Panc1 (cell line): ENCODE measurements around the gene RBMS3. TPM values are rescaled to one million over a fixed set of nuclear protein-coding genes. Genes with fewer than 3 reads are reported as not detected.

Experiments
- ATAC-seq: fragments of 200-7000 bp; cut with Tn5 transposase; 2 replicates; pipeline ENCODE4 v1.9.1; 2020; ENCODE audit warnings: mild to moderate bottlenecking, moderate library complexity
- BruUV-seq: library from RNA; stranded (reverse); fragments of 400-500 nt; replicated peaks from 2 replicates; lab custom pipeline; 2021; lab: Mats Ljungman, UMichigan
- CTCF ChIA-PET: fragments of 300-600 bp; sonication (Branson Sonifier 250); formaldehyde crosslinking; loops from one replicate; lab custom pipeline; 2022; ENCODE audit warnings: antibody characterized with exemption; lab: Charles Lee
- POLR2A ChIA-PET: fragments of 300-600 bp; sonication (Branson Sonifier 250); formaldehyde crosslinking; loops from one replicate; lab custom pipeline; 2022; ENCODE audit warnings: antibody characterized with exemption; lab: Charles Lee
- DNase-seq: peaks from one replicate; pipeline ENCODE4 v3.0.0-alpha.2; 2010; ENCODE audit warnings: low read depth, low spot score
- H3K27ac ChIP-seq: 2 replicates; pipeline ENCODE4 v1.5.1; 2011; ENCODE audit warnings: mild to moderate bottlenecking, low read length, inconsistent platforms
- H3K27me3 ChIP-seq: fragments of 200-500 bp; sonication (Bioruptor generic); 2 replicates; pipeline ENCODE4 v1.6.0; 2014; ENCODE audit warnings: low read length, inconsistent platforms; ENCODE audit not compliant: control insufficient read depth, insufficient read depth
- H3K36me3 ChIP-seq: fragments of 200-500 bp; sonication (Bioruptor generic); 2 replicates; pipeline ENCODE4 v1.5.1; 2014; ENCODE audit warnings: inconsistent platforms, mild to moderate bottlenecking, low read length, moderate library complexity; ENCODE audit not compliant: control insufficient read depth, insufficient read depth
- H3K4me1 ChIP-seq: 2 replicates; pipeline ENCODE4 v1.5.1; 2011; ENCODE audit warnings: inconsistent platforms, mild to moderate bottlenecking, low read length, moderate library complexity; ENCODE audit not compliant: control insufficient read depth, insufficient read depth
- H3K4me3 ChIP-seq, 2 experiments: 2 replicates each; pipeline ENCODE4 v1.5.1; 2011 to 2012; ENCODE audit warnings: low read depth in 2 of 2, low read length in 2 of 2, mild to moderate bottlenecking in 2 of 2, inconsistent platforms in 1 of 2, moderate library complexity in 1 of 2
- H3K9me3 ChIP-seq: fragments of 200-500 bp; sonication (Bioruptor generic); 2 replicates; pipeline ENCODE4 v1.5.1; 2014; ENCODE audit warnings: low read depth, mild to moderate bottlenecking, inconsistent platforms, low read length, moderate library complexity; ENCODE audit not compliant: control insufficient read depth, insufficient read depth
- CTCF ChIP-seq: fragments of 450-650 bp; IDR thresholded peaks from 2 replicates; pipeline ENCODE4 v1.5.1; 2017; ENCODE audit warnings: mild to moderate bottlenecking
- POLR2AphosphoS5 ChIP-seq: IDR thresholded peaks from 2 replicates; pipeline ENCODE4 v1.6.1; 2012; ENCODE audit warnings: mild to moderate bottlenecking, low read depth, low read length, moderate library complexity
- REST ChIP-seq, 2 experiments: IDR thresholded peaks; 2 replicates each; pipeline ENCODE4 v1.6.1; 2011 to 2012; ENCODE audit warnings: low read depth in 2 of 2, control low read depth in 1 of 2, low read length in 1 of 2, mild to moderate bottlenecking in 1 of 2, moderate library complexity in 1 of 2; ENCODE audit not compliant: insufficient read depth in 1 of 2
- SIN3A ChIP-seq: IDR thresholded peaks from 2 replicates; pipeline ENCODE4 v1.6.1; 2012; ENCODE audit warnings: low read depth, mild to moderate bottlenecking, low read length, moderate library complexity, borderline replicate concordance; ENCODE audit not compliant: insufficient read depth
- TCF7L2 ChIP-seq: IDR thresholded peaks from 2 replicates; pipeline ENCODE4 v1.6.1; 2011; ENCODE audit warnings: mild to moderate bottlenecking, low read depth, low read length, inconsistent platforms
- in situ Hi-C: cut with HindIII; loops from 2 replicates; pipeline ENCODE4 v1.10.0; 2016; ENCODE audit warnings: low sequenced_read_pairs, low pct_unique_long_range_greater_than_20kb
- intact Hi-C: fragments of 100-400 bp; cut with micrococcal nuclease; formaldehyde crosslinking; loops from one replicate; pipeline ENCODE4 v1.10.0; 2022; ENCODE audit not compliant: unreplicated experiment
- total RNA-seq: library from RNA; stranded (reverse); gene quantifications from one replicate; pipeline ENCODE4 v1.2.1, GENCODE V29; 2021; ENCODE audit not compliant: unreplicated experiment

Gene RBMS3
- total RNA-seq, 1 experiment from 2014 or later: 1.1 TPM

DNA sequence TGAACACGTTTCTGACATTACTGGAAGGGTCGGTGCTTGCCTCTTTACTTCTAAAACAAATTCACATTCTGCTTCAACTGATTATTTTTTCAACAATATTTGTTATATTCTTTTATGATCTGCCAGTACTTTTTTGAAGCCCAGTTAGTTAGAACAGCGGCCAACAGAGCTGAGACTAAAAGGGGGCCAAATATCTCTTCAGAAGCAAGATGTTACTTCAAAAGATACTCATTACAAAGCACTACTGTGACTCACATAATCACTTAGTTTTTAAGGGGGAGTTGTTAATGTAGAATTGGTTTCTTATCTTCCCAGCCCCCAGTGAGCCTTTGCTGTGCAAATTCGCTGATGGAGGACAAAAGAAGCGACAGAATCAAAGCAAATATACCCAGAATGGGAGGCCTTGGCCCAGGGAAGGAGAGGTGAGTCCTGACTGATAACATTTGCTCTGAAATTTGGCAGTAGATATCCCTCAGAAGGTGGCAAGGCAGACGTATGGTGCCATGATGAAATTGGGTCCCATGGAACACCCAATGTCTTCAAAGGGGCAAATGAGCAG, 587.8 kb downstream of the RBMS3 start:
- Histone ChIP-seq H3K4me3 (no peak overlapping the region), H3K27ac (no peak overlapping the region), H3K36me3 (no peaks in the 10 kb centered on the region), H3K9me3 (no peaks in the 10 kb centered on the region), H3K4me1 (no peaks in the 10 kb centered on the region), H3K27me3 (no peaks in the 10 kb centered on the region)
- no peak for DNase-seq
- no peak for ATAC-seq
- TF ChIP-seq REST (IDR thresholded peaks at IDR 0.05; ENCODE audit: insufficient read depth in 1 of 2, low read depth in 2 of 2, low read length in 1 of 2): no peak
- TF ChIP-seq POLR2AphosphoS5: no peak
- no peak for TF ChIP-seq CTCF
- TF ChIP-seq TCF7L2: no peak
- TF ChIP-seq SIN3A: no peak
- no TSS peak for BruUV-seq
- intact Hi-C loops: no loop called here
- ChIA-PET CTCF (no interaction called here), POLR2A (no interaction called here)
- in situ Hi-C loops: no loop called here

- Histone ChIP-seq H3K36me3 (no peaks in the 10 kb centered on the region), H3K4me3 (no peak overlapping the region), H3K4me1 (no peaks in the 10 kb centered on the region), H3K27ac (no peak overlapping the region), H3K9me3 (no peaks in the 10 kb centered on the region), H3K27me3 (no peaks in the 10 kb centered on the region)
- TF ChIP-seq REST (IDR thresholded peaks at IDR 0.05; ENCODE audit: insufficient read depth in 1 of 2, low read depth in 2 of 2, low read length in 1 of 2) (no peak), SIN3A (no peak), CTCF (no peak), POLR2AphosphoS5 (no peak), TCF7L2 (no peak)
- no TSS peak for BruUV-seq
- ChIA-PET POLR2A (interaction anchor here (0.6 kb wide), 1 partner anchor 1612 kb away, joined by 11 read pairs; no protein-coding TSS in a partner anchor), CTCF (no interaction called here)
- no peak for DNase-seq
- in situ Hi-C loops: no loop called here
- ATAC-seq: no peak
- intact Hi-C loops: no loop called here
These were observed 589.3 kb downstream of the RBMS3 start for GRCh38 chr3:29870136-29870535.
